Stomach smooth muscle (tissue), 2 donors: Measurements from ENCODE around the gene USP32.

ENCODE experiments used
- H3K27ac ChIP-seq: one replicate; pipeline ENCODE4 v1.7.0; 2013; ENCODE audit warnings: mild to moderate bottlenecking, low read length, inconsistent platforms
- H3K27me3 ChIP-seq, 2 donors: one replicate each; pipeline ENCODE4 v1.7.0; 2013; ENCODE audit warnings: low read length in 2 of 2; ENCODE audit not compliant: insufficient read depth in 2 of 2, control insufficient read depth in 1 of 2
- H3K36me3 ChIP-seq, 2 donors: one replicate each; pipeline ENCODE4 v1.7.0; 2013; ENCODE audit warnings: low read length in 2 of 2; ENCODE audit not compliant: control insufficient read depth in 2 of 2, insufficient read depth in 2 of 2
- H3K4me1 ChIP-seq: one replicate; pipeline ENCODE4 v1.7.0; 2013; ENCODE audit warnings: low read length; ENCODE audit not compliant: control insufficient read depth, insufficient read depth
- H3K4me3 ChIP-seq, 2 donors: one replicate each; pipeline ENCODE4 v1.7.0; 2013; ENCODE audit warnings: low read length in 2 of 2
- H3K9ac ChIP-seq, 2 donors: one replicate each; pipeline ENCODE4 v1.7.0; 2013; ENCODE audit warnings: low read length in 2 of 2, mild to moderate bottlenecking in 1 of 2
- H3K9me3 ChIP-seq, 2 donors: one replicate each; pipeline ENCODE4 v1.7.0; 2013; ENCODE audit warnings: low read length in 2 of 2; ENCODE audit not compliant: control insufficient read depth in 2 of 2
- donor health status: healthy.
- donor health status: Pancreatic carcinoma.

USP32 gene

GRCh38 chr17:60260540-60260939 is 131.4 kb downstream of the USP32 start:
- H3K9me3 ChIP-seq = no peaks in the 10 kb centered on the region
- no peak overlapping the region for H3K9ac ChIP-seq
- H3K27me3 ChIP-seq = no peaks in the 10 kb centered on the region
- H3K4me1 ChIP-seq = no peaks in the 10 kb centered on the region
- H3K36me3 ChIP-seq = peaks cover 0 to 3% of the 10 kb centered on the region in 2 donors
- H3K27ac ChIP-seq = no peak overlapping the region
- no peak overlapping the region for H3K4me3 ChIP-seq

GRCh38 chr17:60258313-60258712 is 133.6 kb downstream of the USP32 start:
- Histone ChIP-seq H3K9me3 (no peaks in the 10 kb centered on the region), H3K9ac (no peak overlapping the region), H3K4me1 (no peaks in the 10 kb centered on the region), H3K4me3 (no peak overlapping the region), H3K36me3 (peaks cover 3% of the 10 kb centered on the region in 2 donors), H3K27ac (no peak overlapping the region), H3K27me3 (no peaks in the 10 kb centered on the region)

- Histone ChIP-seq H3K9ac (no peak overlapping the region), H3K4me1 (no peaks in the 10 kb centered on the region), H3K4me3 (no peak overlapping the region), H3K36me3 (peaks cover 2 to 3% of the 10 kb centered on the region in 2 donors), H3K27ac (no peak overlapping the region), H3K27me3 (no peaks in the 10 kb centered on the region), H3K9me3 (no peaks in the 10 kb centered on the region)
Measured at GRCh38 chr17:60256174-60256573, 135.8 kb downstream of the USP32 start.

- H3K4me3 ChIP-seq = no peak overlapping the region
- H3K36me3 ChIP-seq = peaks cover 3 to 5% of the 10 kb centered on the region in 2 donors
- H3K27me3 ChIP-seq = no peaks in the 10 kb centered on the region
- H3K4me1 ChIP-seq = no peaks in the 10 kb centered on the region
- no peak overlapping the region for H3K9ac ChIP-seq
- no peaks in the 10 kb centered on the region for H3K9me3 ChIP-seq
- no peak overlapping the region for H3K27ac ChIP-seq
Measured at GRCh38 chr17:60253048-60253447, 138.9 kb downstream of the USP32 start.

- no peak overlapping the region for H3K27ac ChIP-seq
- H3K9ac ChIP-seq = no peak overlapping the region
- H3K36me3 ChIP-seq = peaks cover 3 to 5% of the 10 kb centered on the region in 2 donors
- H3K27me3 ChIP-seq = no peaks in the 10 kb centered on the region
- no peak overlapping the region for H3K4me3 ChIP-seq
- H3K4me1 ChIP-seq = no peaks in the 10 kb centered on the region
- no peaks in the 10 kb centered on the region for H3K9me3 ChIP-seq
Measured at GRCh38 chr17:60252459-60252858, 139.5 kb downstream of the USP32 start.

- Histone ChIP-seq H3K4me1 (no peaks in the 10 kb centered on the region), H3K4me3 (no peak overlapping the region), H3K36me3 (peaks cover 3 to 5% of the 10 kb centered on the region in 2 donors), H3K9me3 (no peaks in the 10 kb centered on the region), H3K27ac (no peak overlapping the region), H3K27me3 (no peaks in the 10 kb centered on the region), H3K9ac (no peak overlapping the region)
Measured at GRCh38 chr17:60249290-60249826, 142.6 kb downstream of the USP32 start.

- H3K9me3 ChIP-seq = no peaks in the 10 kb centered on the region
- no peak overlapping the region for H3K27ac ChIP-seq
- H3K36me3 ChIP-seq = peaks cover 0 to 5% of the 10 kb centered on the region in 2 donors
- H3K9ac ChIP-seq = no peak overlapping the region
- H3K4me3 ChIP-seq = no peak overlapping the region
- no peaks in the 10 kb centered on the region for H3K4me1 ChIP-seq
- H3K27me3 ChIP-seq = no peaks in the 10 kb centered on the region
Measured at GRCh38 chr17:60248618-60249289, 143.2 kb downstream of the USP32 start.

GRCh38 chr17:60247836-60248461 is 144.0 kb downstream of the USP32 start:
- no peak overlapping the region for H3K27ac ChIP-seq
- H3K36me3 ChIP-seq = peaks cover 0 to 5% of the 10 kb centered on the region in 2 donors
- no peaks in the 10 kb centered on the region for H3K4me1 ChIP-seq
- H3K27me3 ChIP-seq = no peaks in the 10 kb centered on the region
- no peaks in the 10 kb centered on the region for H3K9me3 ChIP-seq
- no peak overlapping the region for H3K4me3 ChIP-seq
- H3K9ac ChIP-seq = no peak overlapping the region

GRCh38 chr17:60244656-60245055 is 147.3 kb downstream of the USP32 start:
- Histone ChIP-seq H3K9ac (no peak overlapping the region), H3K27me3 (no peaks in the 10 kb centered on the region), H3K4me1 (no peaks in the 10 kb centered on the region), H3K9me3 (no peaks in the 10 kb centered on the region), H3K27ac (no peak overlapping the region), H3K36me3 (peaks cover 0 to 3% of the 10 kb centered on the region in 2 donors), H3K4me3 (no peak overlapping the region)

GRCh38 chr17:60240290-60240689 is 151.6 kb downstream of the USP32 start:
- H3K27me3 ChIP-seq = no peaks in the 10 kb centered on the region
- no peak overlapping the region for H3K27ac ChIP-seq
- H3K36me3 ChIP-seq = peaks cover 4 to 8% of the 10 kb centered on the region in 2 donors
- H3K4me1 ChIP-seq = no peaks in the 10 kb centered on the region
- no peaks in the 10 kb centered on the region for H3K9me3 ChIP-seq
- no peak overlapping the region for H3K4me3 ChIP-seq
- no peak overlapping the region for H3K9ac ChIP-seq

GRCh38 chr17:60231691-60232090 is 160.2 kb downstream of the USP32 start:
- Histone ChIP-seq H3K4me3 (no peak overlapping the region), H3K4me1 (no peaks in the 10 kb centered on the region), H3K36me3 (peaks cover 4 to 8% of the 10 kb centered on the region in 2 donors), H3K27ac (no peak overlapping the region), H3K27me3 (no peaks in the 10 kb centered on the region), H3K9me3 (no peaks in the 10 kb centered on the region), H3K9ac (no peak overlapping the region)
